ENCODE data around the gene CHRM2.

The CHRM2 gene

DNA sequence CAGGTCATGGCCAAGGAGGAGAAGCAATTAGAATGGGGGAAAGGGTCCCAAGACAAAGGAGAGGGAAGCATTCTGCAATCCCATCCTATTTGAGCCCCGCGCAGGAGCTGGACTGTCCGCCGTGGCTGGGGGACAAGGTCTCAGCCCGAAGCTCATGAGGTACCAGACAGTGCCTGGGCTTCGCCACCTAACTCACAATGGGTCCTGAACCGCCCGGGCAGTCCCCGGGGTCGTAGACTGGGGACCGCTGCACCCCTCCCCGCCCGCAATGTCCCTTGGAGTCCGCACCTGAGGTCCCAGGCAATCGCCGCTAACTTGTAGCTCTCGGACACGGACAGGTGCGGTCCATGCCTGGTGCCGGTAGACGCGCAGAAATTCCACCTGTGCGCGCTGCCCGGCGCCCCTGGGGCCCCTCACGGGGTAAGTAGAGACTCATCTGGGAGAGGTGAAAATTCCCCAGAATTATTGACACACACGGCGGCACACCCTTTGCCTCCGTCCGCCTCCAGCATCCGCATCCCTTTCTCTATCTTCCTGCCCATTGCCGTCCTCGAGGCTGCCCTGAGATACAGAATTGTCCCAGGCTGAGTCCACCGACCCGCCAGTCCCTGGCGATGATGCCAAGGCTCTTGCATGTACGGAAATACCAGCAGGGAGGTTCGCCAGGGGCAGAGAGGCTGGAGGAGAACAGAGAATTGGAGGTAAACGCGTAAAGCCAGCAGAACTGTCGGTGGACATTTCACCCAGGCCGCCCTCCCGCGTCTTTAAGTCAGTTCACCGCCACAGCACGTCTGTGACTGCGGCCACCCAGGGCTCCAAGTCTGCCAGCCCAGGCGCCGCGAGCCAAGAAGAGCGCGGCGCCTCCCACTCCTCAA, 1.8 kb downstream of the CHRM2 start:
- TF ChIP-seq FOXM1 (IDR thresholded peaks at IDR 0.05; ENCODE audit: borderline replicate concordance, low read depth) (no peak), TEAD4 (IDR thresholded peaks at IDR 0.05) (no peak), REST (IDR thresholded peaks at IDR 0.05; ENCODE audit: low read depth) (no peak), ZBTB7A (IDR thresholded peaks at IDR 0.05; ENCODE audit: low read depth) (no peak), EGR1 (IDR thresholded peaks at IDR 0.05) (no peak), NFIC (IDR thresholded peaks at IDR 0.05) (no peak), EP300 (IDR thresholded peaks at IDR 0.05; ENCODE audit: borderline replicate concordance) (no peak), TAF1 (IDR thresholded peaks at IDR 0.05; ENCODE audit: low read depth) (no peak), YY1 (IDR thresholded peaks at IDR 0.05; ENCODE audit: low read depth) (no peak), CREB1 (IDR thresholded peaks at IDR 0.05; ENCODE audit: low read depth) (no peak), RAD21 (IDR thresholded peaks at IDR 0.05; ENCODE audit: low read depth) (no peak), TCF12 (IDR thresholded peaks at IDR 0.05; ENCODE audit: low read depth) (no peak), CEBPB (IDR thresholded peaks at IDR 0.05) (no peak)
- TF ChIP-seq, protein P1, sequence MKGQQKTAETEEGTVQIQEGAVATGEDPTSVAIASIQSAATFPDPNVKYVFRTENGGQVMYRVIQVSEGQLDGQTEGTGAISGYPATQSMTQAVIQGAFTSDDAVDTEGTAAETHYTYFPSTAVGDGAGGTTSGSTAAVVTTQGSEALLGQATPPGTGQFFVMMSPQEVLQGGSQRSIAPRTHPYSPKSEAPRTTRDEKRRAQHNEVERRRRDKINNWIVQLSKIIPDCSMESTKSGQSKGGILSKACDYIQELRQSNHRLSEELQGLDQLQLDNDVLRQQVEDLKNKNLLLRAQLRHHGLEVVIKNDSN (IDR thresholded peaks at IDR 0.05): no peak
- TF ChIP-seq, protein P2, sequence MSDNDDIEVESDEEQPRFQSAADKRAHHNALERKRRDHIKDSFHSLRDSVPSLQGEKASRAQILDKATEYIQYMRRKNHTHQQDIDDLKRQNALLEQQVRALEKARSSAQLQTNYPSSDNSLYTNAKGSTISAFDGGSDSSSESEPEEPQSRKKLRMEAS (IDR thresholded peaks at IDR 0.05): no peak

DNA sequence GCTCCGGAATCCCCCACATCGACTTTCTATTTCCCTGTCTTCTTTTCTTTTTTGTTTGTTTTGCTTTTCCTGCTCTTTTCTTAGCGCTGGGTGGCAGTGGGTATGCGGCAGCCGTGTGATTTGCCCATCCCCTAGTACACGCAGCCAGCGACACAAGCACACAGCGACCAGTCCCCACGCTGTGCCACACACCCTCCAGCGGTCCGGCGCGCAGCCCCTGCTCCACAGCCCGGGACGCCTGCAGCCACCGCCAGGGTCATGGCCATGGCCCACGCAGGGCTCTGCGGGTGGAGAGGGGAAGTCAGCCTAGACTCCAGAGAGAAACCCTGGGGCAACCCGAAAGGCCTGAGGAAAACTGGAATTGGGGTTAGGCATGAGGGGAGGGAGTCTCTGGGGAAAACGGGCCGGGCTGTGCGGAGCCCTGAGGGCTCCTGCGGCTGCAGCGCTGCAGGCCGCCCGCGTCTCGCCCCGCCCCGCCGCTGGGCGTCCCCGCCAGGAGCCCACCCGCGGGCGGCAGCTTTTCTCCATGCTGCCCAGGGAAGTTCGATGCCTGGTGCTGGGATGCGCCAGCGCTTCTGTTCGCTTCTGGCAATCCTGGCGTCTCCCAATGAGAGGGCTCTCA, 2.5 kb downstream of the CHRM2 start:
- TF ChIP-seq, protein P2 (IDR thresholded peaks at IDR 0.05): no peak
- TF ChIP-seq ZBTB7A (IDR thresholded peaks at IDR 0.05; ENCODE audit: low read depth) (no peak), TEAD4 (IDR thresholded peaks at IDR 0.05) (no peak), YY1 (IDR thresholded peaks at IDR 0.05; ENCODE audit: low read depth) (no peak), TCF12 (IDR thresholded peaks at IDR 0.05; ENCODE audit: low read depth) (no peak), EP300 (IDR thresholded peaks at IDR 0.05; ENCODE audit: borderline replicate concordance) (no peak), FOXM1 (IDR thresholded peaks at IDR 0.05; ENCODE audit: borderline replicate concordance, low read depth) (no peak), RAD21 (IDR thresholded peaks at IDR 0.05; ENCODE audit: low read depth) (no peak), TAF1 (IDR thresholded peaks at IDR 0.05; ENCODE audit: low read depth) (no peak), EGR1 (IDR thresholded peaks at IDR 0.05) (no peak)
- TF ChIP-seq, protein P1 (IDR thresholded peaks at IDR 0.05): no peak

DNA sequence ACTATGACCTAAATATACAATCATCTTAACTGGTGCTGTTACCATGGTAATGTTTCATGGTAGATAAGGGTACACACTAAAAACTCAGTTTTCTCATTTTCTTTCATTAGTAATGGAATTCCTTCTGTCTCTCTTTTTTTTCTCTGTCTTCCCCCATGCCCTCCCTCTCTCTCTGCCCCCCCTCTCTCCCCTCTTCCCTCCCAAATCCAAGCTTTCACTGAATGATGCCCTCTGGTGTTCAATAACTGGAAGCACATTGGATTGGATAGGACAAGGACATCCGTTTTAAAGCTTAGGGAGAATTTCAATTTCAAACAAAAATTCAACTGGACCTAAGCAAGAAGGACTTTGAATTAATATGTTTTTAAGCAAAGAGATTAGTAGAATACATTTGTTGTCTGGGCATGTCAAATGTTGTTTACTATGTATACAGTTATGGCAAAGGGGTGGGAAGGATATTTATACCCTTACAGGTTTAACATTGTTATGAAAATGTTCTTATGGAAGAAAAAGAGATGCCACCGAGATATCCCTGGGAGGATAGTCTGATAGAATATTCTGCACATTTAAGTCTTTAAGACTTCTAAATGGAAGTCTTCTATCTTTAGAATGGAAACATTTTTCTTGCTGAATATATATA, 6.1 kb downstream of the CHRM2 start:
- TF ChIP-seq TAF1 (IDR thresholded peaks at IDR 0.05; ENCODE audit: low read depth) (no peak), TCF12 (IDR thresholded peaks at IDR 0.05; ENCODE audit: low read depth) (no peak), CREB1 (IDR thresholded peaks at IDR 0.05; ENCODE audit: low read depth) (no peak), FOXM1 (IDR thresholded peaks at IDR 0.05; ENCODE audit: borderline replicate concordance, low read depth) (no peak), CEBPB (IDR thresholded peaks at IDR 0.05) (no peak), YY1 (IDR thresholded peaks at IDR 0.05; ENCODE audit: low read depth) (no peak), RAD21 (IDR thresholded peaks at IDR 0.05; ENCODE audit: low read depth) (peak; percentile 33; the same call in 1 of the 2 replicates)
- TF ChIP-seq, protein P1 (IDR thresholded peaks at IDR 0.05): no peak

DNA sequence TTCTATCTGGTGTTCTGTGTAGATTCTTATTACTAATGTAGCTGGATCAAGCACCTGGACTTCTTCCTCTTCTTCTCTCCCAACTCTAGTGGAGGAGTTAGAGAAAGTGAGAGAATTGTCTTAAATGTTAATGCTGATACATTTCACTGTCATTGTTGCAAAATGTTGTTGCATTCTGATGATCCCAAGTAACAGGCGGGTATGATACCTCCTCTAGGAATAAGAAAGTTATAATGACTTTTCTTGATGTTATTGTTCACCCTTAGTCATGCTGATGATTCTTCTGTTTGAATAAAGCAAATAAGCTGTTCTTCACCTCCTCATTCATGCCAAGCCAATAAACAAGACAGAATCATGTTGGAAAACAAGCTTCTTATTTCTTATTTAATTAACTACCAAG, 9.1 kb downstream of the CHRM2 start:
- no peak for TF ChIP-seq TEAD4 (IDR thresholded peaks at IDR 0.05)
- TF ChIP-seq NFIC (IDR thresholded peaks at IDR 0.05): no peak
- TF ChIP-seq REST (IDR thresholded peaks at IDR 0.05; ENCODE audit: low read depth): no peak
- no peak for TF ChIP-seq EGR1 (IDR thresholded peaks at IDR 0.05)
- TF ChIP-seq, protein P1 (IDR thresholded peaks at IDR 0.05): no peak
- no peak for TF ChIP-seq CREB1 (IDR thresholded peaks at IDR 0.05; ENCODE audit: low read depth)
- TF ChIP-seq ZBTB7A (IDR thresholded peaks at IDR 0.05; ENCODE audit: low read depth): no peak
- TF ChIP-seq YY1 (IDR thresholded peaks at IDR 0.05; ENCODE audit: low read depth): no peak
- TF ChIP-seq TCF12 (IDR thresholded peaks at IDR 0.05; ENCODE audit: low read depth): no peak
- TF ChIP-seq RAD21 (IDR thresholded peaks at IDR 0.05; ENCODE audit: low read depth): no peak
- no peak for TF ChIP-seq TAF1 (IDR thresholded peaks at IDR 0.05; ENCODE audit: low read depth)
- no peak for TF ChIP-seq EP300 (IDR thresholded peaks at IDR 0.05; ENCODE audit: borderline replicate concordance)
- TF ChIP-seq FOXM1 (IDR thresholded peaks at IDR 0.05; ENCODE audit: borderline replicate concordance, low read depth): no peak
- no peak for TF ChIP-seq CEBPB (IDR thresholded peaks at IDR 0.05)
- TF ChIP-seq, protein P2 (IDR thresholded peaks at IDR 0.05): no peak

Data from Ishikawa (cell line).